Astrocyte (in vitro differentiated cells and primary cell): ENCODE results near the gene SLC35F4.

ENCODE experiments used
- CTCF ChIP-seq: IDR thresholded peaks from 2 replicates; pipeline ENCODE4 v1.5.1; 2011; ENCODE audit warnings: low read depth, mild to moderate bottlenecking, inconsistent platforms, low read length, moderate library complexity; ENCODE audit not compliant: insufficient read depth
- EZH2 ChIP-seq: IDR thresholded peaks from 2 replicates; pipeline ENCODE4 v1.6.1; 2012; ENCODE audit warnings: mild to moderate bottlenecking, low read length, inconsistent platforms; ENCODE audit not compliant: insufficient read depth

- TF ChIP-seq CTCF (no peak), EZH2 (no peak)
These were observed 9.4 kb upstream of the SLC35F4 start for GRCh38 chr14:57875296-57875695.
